NCI-H2029 treated with DMSO at 0.1 percent for 48 hours (cell line): ENCODE measurements around the gene C4B.
"Not testable (repeated sequence)": the region's sequence is repeated elsewhere in the genome, so short reads cannot be mapped to it uniquely, and the experiment has no call there.

Experiments used
- DNase-seq: peaks from one replicate; lab custom pipeline; 2025; lab: John Stamatoyannopoulos, UW

Gene C4B

DNA sequence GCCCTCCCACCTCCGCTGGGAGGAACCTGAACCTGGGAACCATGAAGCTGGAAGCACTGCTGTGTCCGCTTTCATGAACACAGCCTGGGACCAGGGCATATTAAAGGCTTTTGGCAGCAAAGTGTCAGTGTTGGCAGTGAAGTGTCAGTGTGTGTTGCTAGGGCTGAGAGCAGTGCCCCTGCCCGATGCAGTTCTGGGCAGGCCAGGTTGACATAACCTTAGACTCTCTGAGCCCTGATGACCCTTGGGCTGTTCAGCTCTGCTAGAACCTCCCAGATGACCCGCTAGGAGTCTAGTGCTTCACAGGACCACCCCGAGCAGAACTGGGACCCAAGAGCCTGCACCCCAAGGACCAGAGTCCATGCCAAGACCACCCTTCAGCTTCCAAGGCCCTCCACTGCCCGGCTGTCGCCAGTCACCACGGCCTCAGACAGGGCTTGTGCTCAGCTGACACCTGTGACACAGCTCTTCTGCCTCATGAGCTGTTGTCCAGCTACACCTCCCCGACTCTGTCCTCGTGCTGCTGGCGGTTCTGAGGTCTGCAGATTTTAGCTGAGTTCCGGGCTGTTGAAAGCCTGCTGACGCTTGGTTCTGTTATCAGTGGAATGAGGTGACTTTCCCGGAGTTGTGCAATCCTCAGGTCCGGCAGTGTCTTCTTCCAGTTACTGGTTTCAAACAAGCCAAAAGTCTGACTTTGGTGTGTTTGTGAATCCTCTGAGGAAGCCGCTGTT lies 20.9 kb downstream of the C4B start:
- not testable (repeated sequence) for DNase-seq

DNA sequence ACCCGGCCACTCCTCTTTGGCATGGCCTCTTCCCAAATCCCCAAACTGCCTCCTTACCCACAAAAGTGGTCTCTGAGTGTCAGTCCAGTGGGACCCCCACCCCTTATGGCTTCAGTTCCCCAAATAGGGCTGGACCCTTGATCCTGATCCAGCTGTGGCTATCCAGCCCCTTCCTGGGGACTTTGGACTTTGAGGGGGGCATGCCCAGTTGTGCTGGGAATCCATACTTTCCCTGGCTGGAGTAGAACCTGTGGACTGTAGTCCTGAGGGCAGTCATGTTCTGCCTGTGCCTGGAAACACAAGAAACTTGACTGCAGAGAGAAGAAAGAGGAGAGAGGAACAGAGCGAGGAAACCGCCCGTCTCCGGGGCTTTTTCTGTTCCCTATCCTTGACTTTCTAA lies 22.5 kb downstream of the C4B start:
- DNase-seq: not testable (repeated sequence)

DNA sequence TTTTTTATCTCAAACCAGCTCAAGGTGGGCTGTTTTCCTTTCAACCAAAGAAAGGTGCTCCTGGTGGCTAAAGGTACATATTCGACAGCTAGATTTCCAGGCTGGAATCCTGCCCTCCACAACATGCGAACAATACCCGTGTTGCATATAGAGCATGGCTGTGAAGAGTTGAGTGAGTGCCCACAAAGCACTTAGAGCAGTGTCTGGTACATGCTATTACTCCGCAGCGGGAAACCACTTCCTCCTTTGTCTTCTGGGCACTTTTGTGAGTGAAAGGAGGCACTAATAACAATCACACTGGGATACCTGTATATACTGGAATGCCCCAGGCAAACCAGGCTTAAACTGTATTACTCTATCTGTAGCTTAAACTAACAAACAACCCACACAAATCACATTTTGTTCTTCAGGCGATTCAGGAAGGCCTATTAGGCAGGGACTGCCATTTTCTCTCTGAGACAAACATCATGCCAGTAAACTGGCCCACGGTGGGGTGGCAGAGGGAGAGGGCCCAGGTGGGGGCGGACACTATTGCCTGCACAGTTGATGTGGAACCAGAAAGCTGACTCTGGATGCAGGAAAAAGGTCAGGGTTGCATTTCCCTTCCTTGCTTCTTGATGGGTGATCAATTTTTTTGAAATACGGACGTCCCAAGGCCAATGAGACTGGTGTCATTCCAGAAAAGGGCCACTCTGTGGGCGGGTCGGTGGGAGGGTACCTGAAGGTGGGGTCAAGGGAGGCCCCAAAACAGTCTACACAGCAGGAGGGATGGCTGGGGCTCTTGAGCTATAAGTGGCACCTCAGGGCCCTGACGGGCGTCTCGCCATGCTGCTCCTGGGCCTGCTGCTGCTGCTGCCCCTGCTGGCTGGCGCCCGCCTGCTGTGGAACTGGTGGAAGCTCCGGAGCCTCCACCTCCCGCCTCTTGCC lies 23.3 kb downstream of the C4B start, which contains the start of gene CYP21A2:
Gene CYP21A2 (plus strand): TSS at position 818 of the 927 bp plus-strand sequence. CDS start 8 bp downstream, at position 826.
- not testable (repeated sequence) for DNase-seq

GRCh38 chr6:32038878-32039277 lies 24.3 kb downstream of the C4B start:
- not testable (repeated sequence) for DNase-seq

DNA sequence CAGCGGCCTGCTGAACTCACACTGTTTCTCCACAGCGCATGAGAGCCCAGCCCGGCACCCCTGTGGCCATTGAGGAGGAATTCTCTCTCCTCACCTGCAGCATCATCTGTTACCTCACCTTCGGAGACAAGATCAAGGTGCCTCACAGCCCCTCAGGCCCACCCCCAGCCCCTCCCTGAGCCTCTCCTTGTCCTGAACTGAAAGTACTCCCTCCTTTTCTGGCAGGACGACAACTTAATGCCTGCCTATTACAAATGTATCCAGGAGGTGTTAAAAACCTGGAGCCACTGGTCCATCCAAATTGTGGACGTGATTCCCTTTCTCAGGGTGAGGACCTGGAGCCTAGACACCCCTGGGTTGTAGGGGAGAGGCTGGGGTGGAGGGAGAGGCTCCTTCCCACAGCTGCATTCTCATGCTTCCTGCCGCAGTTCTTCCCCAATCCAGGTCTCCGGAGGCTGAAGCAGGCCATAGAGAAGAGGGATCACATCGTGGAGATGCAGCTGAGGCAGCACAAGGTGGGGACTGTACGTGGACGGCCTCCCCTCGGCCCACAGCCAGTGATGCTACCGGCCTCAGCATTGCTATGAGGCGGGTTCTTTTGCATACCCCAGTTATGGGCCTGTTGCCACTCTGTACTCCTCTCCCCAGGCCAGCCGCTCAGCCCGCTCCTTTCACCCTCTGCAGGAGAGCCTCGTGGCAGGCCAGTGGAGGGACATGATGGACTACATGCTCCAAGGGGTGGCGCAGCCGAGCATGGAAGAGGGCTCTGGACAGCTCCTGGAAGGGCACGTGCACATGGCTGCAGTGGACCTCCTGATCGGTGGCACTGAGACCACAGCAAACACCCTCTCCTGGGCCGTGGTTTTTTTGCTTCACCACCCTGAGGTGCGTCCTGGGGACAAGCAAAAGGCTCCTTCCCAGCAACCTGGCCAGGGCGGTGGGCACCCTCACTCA lies 25.0 kb downstream of the C4B start:
- DNase-seq: not testable (repeated sequence)

DNA sequence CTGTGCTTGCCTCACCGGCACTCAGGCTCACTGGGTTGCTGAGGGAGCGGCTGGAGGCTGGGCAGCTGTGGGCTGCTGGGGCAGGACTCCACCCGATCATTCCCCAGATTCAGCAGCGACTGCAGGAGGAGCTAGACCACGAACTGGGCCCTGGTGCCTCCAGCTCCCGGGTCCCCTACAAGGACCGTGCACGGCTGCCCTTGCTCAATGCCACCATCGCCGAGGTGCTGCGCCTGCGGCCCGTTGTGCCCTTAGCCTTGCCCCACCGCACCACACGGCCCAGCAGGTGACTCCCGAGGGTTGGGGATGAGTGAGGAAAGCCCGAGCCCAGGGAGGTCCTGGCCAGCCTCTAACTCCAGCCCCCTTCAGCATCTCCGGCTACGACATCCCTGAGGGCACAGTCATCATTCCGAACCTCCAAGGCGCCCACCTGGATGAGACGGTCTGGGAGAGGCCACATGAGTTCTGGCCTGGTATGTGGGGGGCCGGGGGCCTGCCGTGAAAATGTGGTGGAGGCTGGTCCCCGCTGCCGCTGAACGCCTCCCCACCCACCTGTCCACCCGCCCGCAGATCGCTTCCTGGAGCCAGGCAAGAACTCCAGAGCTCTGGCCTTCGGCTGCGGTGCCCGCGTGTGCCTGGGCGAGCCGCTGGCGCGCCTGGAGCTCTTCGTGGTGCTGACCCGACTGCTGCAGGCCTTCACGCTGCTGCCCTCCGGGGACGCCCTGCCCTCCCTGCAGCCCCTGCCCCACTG lies 25.9 kb downstream of the C4B start:
- not testable (repeated sequence) for DNase-seq

DNA sequence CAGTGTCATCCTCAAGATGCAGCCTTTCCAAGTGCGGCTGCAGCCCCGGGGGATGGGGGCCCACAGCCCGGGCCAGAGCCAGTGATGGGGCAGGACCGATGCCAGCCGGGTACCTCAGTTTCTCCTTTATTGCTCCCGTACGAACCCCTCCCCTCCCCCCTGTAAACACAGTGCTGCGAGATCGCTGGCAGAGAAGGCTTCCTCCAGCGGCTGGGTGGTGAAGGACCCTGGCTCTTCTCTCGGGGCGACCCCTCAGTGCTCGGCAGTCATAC lies 26.4 kb downstream of the C4B start:
- DNase-seq: not testable (repeated sequence)

- not testable (repeated sequence) for DNase-seq
Measured at GRCh38 chr6:32041385-32041784, 26.8 kb downstream of the C4B start.

DNA sequence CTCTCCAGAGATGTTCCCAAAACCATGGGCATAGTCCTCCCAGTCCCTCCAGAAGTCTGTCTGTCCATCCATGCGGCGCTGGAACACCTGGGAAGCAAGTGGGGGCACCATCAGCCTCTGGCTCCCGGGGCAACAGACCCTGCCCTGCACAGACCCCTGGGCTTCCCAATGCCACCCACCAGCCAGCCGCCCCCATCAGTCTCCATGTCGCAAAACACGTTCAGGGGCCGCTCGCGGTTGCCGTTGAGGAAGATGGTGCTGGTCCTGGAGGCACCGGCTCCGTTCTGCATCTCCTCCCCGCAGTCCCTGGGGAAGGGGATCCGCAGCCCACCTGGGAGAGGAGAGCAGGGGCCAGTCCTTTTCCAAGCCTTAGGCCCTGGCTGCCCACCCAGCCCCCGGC lies 27.7 kb downstream of the C4B start:
- not testable (repeated sequence) for DNase-seq

- DNase-seq: not testable (repeated sequence)
Measured at GRCh38 chr6:32043589-32044380, 29.2 kb downstream of the C4B start.

DNA sequence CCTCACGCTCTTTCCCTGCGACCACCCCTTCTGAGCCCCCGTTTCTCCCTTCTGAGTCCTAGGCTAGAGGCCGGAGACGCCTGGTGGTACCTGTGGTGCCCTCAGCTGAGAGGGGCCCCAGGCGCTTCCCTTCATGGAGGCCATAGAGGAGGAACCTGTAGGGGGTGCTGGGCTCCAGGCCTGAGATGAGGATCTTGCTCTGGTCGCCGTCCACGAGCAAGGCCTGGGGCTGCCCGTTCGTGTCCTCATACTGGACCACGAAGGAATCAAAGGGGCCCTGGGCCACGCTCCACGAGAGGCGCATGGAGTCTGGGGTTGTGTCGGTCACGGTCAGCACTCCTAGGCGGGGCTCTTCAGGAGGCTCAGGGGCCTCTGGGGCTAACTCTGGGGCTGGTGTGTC lies 30.3 kb downstream of the C4B start:
- DNase-seq: not testable (repeated sequence)

DNA sequence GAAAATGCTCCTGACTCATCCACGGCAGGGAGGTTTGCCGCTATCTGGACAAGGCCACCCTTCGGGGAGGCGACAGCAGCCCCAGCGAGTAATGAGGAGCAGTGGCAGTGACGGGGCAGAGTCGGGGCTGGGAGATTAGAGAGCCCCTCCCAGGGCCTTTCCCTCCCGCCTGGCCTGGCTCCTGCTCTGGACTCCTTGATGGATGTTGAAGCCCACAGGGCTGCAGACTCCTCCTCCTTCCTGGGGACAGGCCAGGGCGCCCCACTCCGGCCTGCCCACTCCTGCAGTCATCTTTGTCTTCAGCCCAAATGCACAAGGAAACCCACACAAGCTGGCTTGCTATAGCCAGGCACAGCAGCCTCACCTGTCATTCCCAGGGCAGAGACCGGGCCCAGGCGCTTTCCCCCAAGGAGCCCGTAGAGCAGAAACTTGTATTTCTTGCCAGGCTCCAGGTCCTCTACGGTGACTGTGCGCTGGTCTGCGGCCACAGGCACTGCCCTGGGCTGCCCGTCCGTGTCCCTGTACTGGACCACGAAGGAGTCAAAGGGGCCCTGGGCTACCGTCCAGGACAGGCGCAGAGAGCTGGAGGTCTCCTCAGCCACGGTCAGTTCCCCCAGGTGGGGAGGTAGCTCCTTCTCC lies 31.3 kb downstream of the C4B start:
- DNase-seq: no peak

GRCh38 chr6:32046450-32047083 lies 32.0 kb downstream of the C4B start:
- DNase-seq: no peak

DNA sequence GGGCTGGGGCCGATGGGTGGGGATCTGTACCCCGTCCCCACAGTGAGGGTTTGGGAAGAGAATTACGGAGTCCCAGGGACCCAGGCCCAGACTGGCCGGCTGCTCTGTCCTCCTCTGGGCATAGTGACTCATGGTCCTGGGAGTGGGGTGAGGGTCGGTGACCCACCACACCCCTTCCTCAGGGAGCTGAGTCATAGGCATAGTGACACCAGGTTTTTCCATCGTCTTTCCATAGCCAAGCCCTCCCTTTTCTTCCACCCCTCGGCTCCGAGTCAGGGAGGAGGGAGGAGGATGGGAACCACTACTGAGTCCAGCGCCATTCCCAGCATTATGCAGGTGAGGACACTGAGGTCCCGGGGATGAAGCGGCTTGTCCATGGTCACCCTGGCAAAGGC lies 32.5 kb downstream of the C4B start:
- no peak for DNase-seq

- DNase-seq: no peak
Measured at GRCh38 chr6:32047539-32047854, 32.9 kb downstream of the C4B start.

DNA sequence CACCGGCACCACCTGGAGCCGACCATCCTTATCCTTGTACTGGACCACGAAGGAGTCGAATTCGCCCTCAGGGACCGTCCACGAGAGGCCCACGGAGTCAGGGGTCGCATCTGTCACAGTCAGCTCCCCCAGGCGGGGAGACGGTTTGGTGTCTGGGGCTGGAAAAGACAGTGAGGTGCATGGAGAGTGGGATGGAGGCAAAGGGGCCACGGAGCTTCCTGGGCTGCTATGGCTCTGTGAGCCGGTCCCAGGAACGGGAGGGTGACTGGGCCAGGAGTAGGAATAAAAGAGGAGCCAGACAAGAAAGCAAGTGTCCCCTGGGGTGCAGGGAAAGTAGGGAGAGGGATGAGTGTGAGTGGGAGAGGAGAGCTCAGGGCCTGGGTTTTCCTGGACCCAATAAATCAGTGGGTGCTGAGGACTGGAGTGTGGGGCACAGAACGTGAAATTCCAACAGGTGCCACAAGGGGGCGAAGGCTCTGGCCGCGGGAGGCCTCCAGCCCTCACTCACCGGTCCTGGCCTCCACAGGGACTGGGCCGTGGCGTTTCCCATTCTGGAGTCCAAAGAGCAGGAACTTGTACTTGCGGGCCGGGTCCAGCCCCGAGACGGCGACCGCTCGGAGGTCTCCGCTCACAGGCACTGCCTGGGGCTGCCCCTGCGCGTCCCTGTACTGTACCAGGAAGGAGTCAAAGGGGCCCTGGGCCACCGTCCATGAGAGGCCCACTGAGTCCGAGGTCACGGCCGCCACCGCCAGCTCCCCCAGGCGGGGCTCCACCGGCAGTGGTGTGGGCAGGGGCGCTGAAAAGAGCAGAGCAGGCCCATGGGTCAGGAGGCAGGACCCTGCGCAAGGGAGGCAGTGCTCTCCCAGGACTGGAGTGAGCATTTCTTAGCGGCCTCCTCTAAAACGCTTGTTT lies 33.5 kb downstream of the C4B start:
- no peak for DNase-seq

DNA sequence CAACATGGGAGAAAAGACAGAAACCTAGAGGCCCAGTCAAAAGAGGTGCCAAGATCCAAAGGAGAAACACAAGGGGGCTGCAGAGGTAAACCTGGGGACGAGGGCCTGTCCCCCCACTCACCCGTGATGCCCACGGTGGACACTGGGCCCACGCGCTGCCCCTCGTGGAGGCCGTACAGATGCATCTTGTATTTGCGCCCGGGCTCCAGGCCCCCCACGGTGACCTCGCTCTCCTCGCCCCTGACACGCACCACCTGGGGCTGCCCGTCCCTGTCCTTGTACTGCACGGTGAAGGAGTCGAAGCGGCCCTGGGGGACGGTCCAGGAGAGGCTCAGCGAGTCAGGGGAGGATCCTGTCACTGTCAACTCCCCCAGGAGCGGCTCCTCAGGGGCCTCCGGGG lies 34.6 kb downstream of the C4B start:
- DNase-seq: not testable (repeated sequence)

GRCh38 chr6:32049736-32050135 lies 35.1 kb downstream of the C4B start:
- DNase-seq: not testable (repeated sequence)

DNA sequence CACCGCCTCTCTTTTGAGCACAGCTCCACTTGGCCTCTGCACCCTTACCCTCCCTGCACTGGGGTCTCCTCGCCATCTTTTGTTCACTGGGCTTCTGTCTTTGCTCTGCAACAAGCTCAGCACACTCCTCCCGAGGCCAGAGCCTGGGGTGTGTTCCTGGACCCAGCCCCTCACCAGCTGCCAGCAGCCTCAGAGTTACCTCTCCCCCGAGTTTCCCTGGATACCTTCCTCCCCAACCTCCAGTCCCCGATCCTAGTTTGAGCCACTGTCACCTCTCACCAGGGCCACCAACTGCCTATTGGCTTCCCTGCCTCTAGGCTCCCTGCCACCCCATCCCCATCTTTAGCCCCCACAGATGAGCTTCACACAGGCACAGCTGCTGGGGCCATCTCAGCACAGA lies 36.0 kb downstream of the C4B start:
- DNase-seq: no peak
